Sigmoid colon (tissue), 4 donors: ENCODE data around the gene GARIN6.

ENCODE experiments used
- EP300 ChIP-seq, 4 donors: sonication (generic); formaldehyde crosslinking; IDR thresholded peaks; one replicate each; pipeline ENCODE4 v1.6.1; 2017; ENCODE audit warnings: antibody characterized with exemption in 4 of 4
- POLR2A ChIP-seq, 2 donors: fragments of 450-650 bp; IDR thresholded peaks; one replicate each; pipeline ENCODE4 v1.6.1; 2016; ENCODE audit warnings: antibody characterized with exemption in 2 of 2, mild to moderate bottlenecking in 2 of 2, moderate library complexity in 2 of 2
- POLR2AphosphoS5 ChIP-seq, 4 donors: sonication (generic); formaldehyde crosslinking; IDR thresholded peaks; one replicate each; pipeline ENCODE4 v1.6.1; 2017; ENCODE audit warnings: antibody characterized with exemption in 4 of 4
- TF ChIP-seq, protein P1 (sequence below), 4 experiments: fragments of 450-650 bp in 3 of 4; fragments of 200-600 bp in 1 of 4; IDR thresholded peaks; one replicate each; pipeline ENCODE4 v1.5.1; 2016 to 2019; ENCODE audit warnings: antibody characterized with exemption in 4 of 4, mild to moderate bottlenecking in 3 of 4, moderate library complexity in 2 of 4

DNA sequence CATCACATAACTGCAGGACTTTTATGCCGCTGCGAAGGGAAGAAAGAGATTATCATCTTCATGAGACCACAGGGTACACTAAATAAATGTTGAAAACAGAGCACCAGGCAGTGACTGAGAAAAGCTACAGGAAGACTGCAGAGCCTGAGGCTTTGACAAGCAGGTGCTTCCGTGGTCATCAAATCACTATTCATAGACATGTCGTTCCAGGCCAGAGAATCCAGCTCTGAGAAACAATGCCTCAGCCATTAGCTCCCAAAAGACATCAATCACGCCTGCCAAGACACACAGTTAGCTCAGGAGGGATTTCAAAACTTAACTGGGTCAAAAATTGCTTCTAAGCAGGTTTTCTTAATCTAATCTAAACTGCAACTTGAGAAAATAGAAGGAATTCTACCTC, 47.2 kb upstream of the GARIN6 start:
- TF ChIP-seq POLR2AphosphoS5 (IDR thresholded peaks at IDR 0.05) (no peak), EP300 (IDR thresholded peaks at IDR 0.05) (no peak), POLR2A (IDR thresholded peaks at IDR 0.05) (no peak)
- TF ChIP-seq, protein P1, sequence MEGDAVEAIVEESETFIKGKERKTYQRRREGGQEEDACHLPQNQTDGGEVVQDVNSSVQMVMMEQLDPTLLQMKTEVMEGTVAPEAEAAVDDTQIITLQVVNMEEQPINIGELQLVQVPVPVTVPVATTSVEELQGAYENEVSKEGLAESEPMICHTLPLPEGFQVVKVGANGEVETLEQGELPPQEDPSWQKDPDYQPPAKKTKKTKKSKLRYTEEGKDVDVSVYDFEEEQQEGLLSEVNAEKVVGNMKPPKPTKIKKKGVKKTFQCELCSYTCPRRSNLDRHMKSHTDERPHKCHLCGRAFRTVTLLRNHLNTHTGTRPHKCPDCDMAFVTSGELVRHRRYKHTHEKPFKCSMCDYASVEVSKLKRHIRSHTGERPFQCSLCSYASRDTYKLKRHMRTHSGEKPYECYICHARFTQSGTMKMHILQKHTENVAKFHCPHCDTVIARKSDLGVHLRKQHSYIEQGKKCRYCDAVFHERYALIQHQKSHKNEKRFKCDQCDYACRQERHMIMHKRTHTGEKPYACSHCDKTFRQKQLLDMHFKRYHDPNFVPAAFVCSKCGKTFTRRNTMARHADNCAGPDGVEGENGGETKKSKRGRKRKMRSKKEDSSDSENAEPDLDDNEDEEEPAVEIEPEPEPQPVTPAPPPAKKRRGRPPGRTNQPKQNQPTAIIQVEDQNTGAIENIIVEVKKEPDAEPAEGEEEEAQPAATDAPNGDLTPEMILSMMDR (IDR thresholded peaks at IDR 0.05): no peak
